NB4 (cell line): ENCODE results near the gene VPS13C.

Source experiments
- CTCF ChIP-seq: IDR thresholded peaks from one replicate; pipeline ENCODE4 v1.5.1; 2012; ENCODE audit warnings: low read depth, low read length
- MAX ChIP-seq: IDR thresholded peaks from 2 replicates; pipeline ENCODE4 v1.6.1; 2011; ENCODE audit warnings: low read depth, low read length
- MYC ChIP-seq: IDR thresholded peaks from 2 replicates; pipeline ENCODE4 v1.6.1; 2011; ENCODE audit warnings: low read depth, low read length
- POLR2A ChIP-seq: IDR thresholded peaks from 2 replicates; pipeline ENCODE4 v1.6.1; 2011; ENCODE audit warnings: mild to moderate bottlenecking; ENCODE audit not compliant: insufficient read length; ENCODE audit errors: extremely low read depth

GRCh38 chr15:61910839-61911369, 149.3 kb downstream of the VPS13C start:
- TF ChIP-seq CTCF = no peak
- no peak for TF ChIP-seq POLR2A
- no peak for TF ChIP-seq MAX
- no peak for TF ChIP-seq MYC
